Right atrium auricular region (tissue), 2 donors: ENCODE measurements around the gene MPPED1. TPM values are rescaled to one million over a fixed set of nuclear protein-coding genes. Genes with fewer than 3 reads are reported as not detected.

Experiments used
- DNase-seq: peaks from one replicate; pipeline ENCODE4 v3.0.0-alpha.2; 2019; ENCODE audit warnings: low spot score
- H3K27ac ChIP-seq, 2 donors: fragments of 200-600 bp; sonication (generic); 1 replicate in 1 of 2; 2 replicates in 1 of 2; pipeline ENCODE4 v1.5.1; 2016 to 2019
- H3K27me3 ChIP-seq, 2 donors: fragments of 200-600 bp; sonication (generic); one replicate each; pipeline versions ENCODE4 v1.5.1 to v1.6.0; 2017 to 2019
- H3K36me3 ChIP-seq: fragments of 200-600 bp; sonication (generic); one replicate; pipeline ENCODE4 v1.5.1; 2016
- H3K4me1 ChIP-seq, 2 donors: fragments of 200-600 bp; sonication (generic); one replicate each; pipeline versions ENCODE4 v1.5.1 to v1.6.0; 2017 to 2019
- H3K4me3 ChIP-seq, 2 donors: fragments of 200-600 bp; sonication (generic); 1 replicate in 1 of 2; 2 replicates in 1 of 2; pipeline ENCODE4 v1.5.1; 2017 to 2019; ENCODE audit warnings: mild to moderate bottlenecking in 1 of 2, moderate library complexity in 1 of 2
- H3K9me3 ChIP-seq, 2 donors: fragments of 200-600 bp; sonication (generic); one replicate each; pipeline ENCODE4 v1.5.1; 2019
- total RNA-seq, 2 donors: library from RNA; depleted of rRNA; stranded (reverse); fragments of >200 nt; gene quantifications; one replicate each; pipeline ENCODE4 v1.1.0, GENCODE V29; 2016
- TF ChIP-seq, protein P1 (sequence below), 2 donors: fragments of 200-600 bp; sonication (generic); IDR thresholded peaks; one replicate each; pipeline ENCODE4 v1.5.1; 2019; ENCODE audit warnings: antibody characterized with exemption in 2 of 2

MPPED1 gene
- total RNA-seq, 2 donors from 2014 or later: not detected

DNA sequence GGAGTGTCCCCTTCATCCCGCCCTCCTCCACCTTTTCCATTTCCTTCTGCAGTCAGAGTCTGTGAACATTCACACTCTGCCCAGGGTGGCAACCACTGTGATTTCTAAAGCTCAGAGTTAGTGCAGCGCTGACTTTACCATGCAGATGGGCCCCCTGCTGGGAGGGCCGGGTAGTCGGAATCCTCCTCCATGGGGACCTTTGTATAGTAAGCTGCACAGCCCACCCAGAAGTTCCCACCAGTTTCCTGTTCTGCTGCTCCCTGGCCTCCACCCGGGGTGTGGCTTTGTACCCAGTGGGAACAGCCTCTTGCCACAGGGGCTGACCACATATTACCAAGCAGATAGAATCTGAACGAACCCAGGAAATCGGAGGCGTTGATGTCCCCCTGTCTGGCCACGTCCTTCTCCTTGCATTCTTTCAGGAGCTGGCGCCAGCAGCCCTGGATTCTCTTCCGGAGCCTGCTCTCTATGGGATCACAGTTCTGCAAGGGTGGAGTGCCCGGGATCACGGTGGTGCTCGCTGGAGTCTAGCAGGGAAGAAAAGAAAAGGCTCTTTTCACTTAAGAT lies 125.3 kb downstream of the MPPED1 start:
- no peaks in the 10 kb centered on the region for H3K27me3 ChIP-seq
- TF ChIP-seq, protein P1, sequence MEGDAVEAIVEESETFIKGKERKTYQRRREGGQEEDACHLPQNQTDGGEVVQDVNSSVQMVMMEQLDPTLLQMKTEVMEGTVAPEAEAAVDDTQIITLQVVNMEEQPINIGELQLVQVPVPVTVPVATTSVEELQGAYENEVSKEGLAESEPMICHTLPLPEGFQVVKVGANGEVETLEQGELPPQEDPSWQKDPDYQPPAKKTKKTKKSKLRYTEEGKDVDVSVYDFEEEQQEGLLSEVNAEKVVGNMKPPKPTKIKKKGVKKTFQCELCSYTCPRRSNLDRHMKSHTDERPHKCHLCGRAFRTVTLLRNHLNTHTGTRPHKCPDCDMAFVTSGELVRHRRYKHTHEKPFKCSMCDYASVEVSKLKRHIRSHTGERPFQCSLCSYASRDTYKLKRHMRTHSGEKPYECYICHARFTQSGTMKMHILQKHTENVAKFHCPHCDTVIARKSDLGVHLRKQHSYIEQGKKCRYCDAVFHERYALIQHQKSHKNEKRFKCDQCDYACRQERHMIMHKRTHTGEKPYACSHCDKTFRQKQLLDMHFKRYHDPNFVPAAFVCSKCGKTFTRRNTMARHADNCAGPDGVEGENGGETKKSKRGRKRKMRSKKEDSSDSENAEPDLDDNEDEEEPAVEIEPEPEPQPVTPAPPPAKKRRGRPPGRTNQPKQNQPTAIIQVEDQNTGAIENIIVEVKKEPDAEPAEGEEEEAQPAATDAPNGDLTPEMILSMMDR (IDR thresholded peaks at IDR 0.05): no peak

DNA sequence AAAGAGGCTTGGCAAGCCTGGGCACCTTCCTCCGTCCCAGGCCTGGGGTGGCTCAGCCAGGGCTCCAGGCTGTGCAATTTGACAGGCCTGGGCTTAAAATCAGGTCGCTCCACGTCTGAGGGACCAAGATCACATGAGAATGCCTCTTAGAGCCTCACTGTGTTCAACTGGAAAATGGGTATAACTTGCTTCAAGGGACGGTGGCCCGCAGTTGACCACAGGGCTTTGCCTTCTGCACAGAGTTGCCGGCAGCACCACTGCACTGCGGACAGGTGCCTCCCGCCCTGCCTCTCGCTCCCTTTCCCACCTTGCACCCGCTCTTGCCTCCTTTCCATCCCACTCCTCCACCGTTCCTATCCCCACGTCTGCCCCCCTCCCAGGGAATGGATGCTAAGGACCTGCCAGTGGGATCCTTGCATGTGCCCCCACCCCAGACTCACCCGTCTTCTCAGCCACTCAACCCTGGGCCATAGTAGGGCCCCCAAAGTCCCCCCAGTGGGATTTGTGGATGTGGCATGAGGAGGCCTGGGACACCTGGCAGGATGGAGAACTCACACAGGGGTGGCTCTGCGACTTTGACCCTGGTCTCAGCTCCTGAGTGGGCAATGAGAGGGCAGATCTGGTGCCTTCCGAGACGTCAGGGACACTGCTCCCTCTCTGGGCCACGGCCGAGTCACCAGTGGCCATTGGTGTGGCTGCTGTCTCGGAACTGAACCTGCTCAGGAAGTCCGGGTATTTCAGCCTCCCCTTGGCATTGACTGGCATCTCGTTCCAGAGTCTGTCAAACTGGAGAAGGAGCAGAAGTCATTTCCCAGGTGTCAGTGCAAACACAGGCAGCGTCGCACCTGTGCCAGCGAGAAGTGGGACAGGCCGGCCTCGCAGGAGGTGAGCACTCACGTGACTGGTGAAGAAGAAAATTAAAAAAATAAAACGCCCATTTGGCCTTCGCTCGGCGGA lies 128.0 kb downstream of the MPPED1 start:
- no peaks in the 10 kb centered on the region for H3K36me3 ChIP-seq
- TF ChIP-seq, protein P1 (IDR thresholded peaks at IDR 0.05): no peak
- peaks cover 0 to 6% of the 10 kb centered on the region in 2 donors for H3K9me3 ChIP-seq
- no peak for DNase-seq
- no peak overlapping the region for H3K27ac ChIP-seq
- H3K4me3 ChIP-seq: no peak overlapping the region
- no peaks in the 10 kb centered on the region for H3K4me1 ChIP-seq
- H3K27me3 ChIP-seq: no peaks in the 10 kb centered on the region

More for the DNA sequence above, 125.3 kb downstream of the MPPED1 start:
- Histone ChIP-seq H3K4me1 (no peaks in the 10 kb centered on the region), H3K36me3 (no peaks in the 10 kb centered on the region), H3K9me3 (peaks cover 0 to 6% of the 10 kb centered on the region in 2 donors), H3K4me3 (no peak overlapping the region), H3K27ac (no peak overlapping the region)
- no peak for DNase-seq

DNA sequence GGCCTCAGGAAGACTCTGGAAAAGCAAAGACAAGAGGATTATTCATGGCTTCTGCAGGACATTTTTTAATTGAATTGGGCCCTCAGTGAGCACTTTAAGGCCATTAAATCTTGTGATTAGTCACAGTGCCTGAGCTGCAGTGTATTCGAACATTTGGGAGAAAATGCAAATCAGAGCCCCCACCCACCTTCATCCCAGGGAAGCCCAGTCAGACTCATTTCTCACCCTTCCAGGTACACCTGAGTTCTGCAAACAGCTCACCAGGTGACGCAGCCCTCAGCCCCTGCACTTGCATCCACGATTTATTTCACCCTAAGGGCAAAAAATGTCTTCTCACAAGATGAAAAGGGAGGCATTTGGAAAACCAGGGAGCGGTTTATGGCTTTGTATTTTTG lies 128.7 kb downstream of the MPPED1 start:
- no peak for DNase-seq
- TF ChIP-seq, protein P1 (IDR thresholded peaks at IDR 0.05): no peak

DNA sequence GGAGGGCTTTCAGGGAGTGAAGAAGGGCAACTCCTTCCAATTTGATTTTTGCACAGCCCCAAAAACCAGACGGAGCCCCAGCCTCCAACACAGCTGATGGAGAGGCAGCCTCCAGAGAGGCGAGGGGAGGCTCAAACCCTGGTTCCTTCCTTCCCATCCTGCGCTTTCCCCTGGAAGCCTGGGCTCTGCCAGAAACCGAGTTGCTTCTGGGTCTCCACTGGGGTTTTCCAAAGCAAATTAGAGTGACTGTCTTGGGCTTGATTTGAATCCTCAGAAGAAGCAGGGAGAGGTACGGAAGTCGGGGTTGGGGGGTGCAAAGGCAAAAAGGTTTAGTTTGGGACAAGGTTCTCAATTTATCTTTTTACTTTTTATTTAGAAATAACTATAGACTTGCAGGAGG lies 129.2 kb downstream of the MPPED1 start:
- TF ChIP-seq, protein P1 (IDR thresholded peaks at IDR 0.05): no peak
- Histone ChIP-seq H3K4me1 (no peaks in the 10 kb centered on the region), H3K36me3 (no peaks in the 10 kb centered on the region), H3K9me3 (peaks cover 0 to 6% of the 10 kb centered on the region in 2 donors), H3K27me3 (no peaks in the 10 kb centered on the region), H3K27ac (no peak overlapping the region), H3K4me3 (no peak overlapping the region)
- DNase-seq: no peak

More for the DNA sequence above, 128.7 kb downstream of the MPPED1 start:
- H3K4me3 ChIP-seq: no peak overlapping the region
- no peak overlapping the region for H3K27ac ChIP-seq
- no peaks in the 10 kb centered on the region for H3K36me3 ChIP-seq
- H3K9me3 ChIP-seq: peaks cover 0 to 6% of the 10 kb centered on the region in 2 donors
- H3K4me1 ChIP-seq: no peaks in the 10 kb centered on the region
- no peaks in the 10 kb centered on the region for H3K27me3 ChIP-seq

DNA sequence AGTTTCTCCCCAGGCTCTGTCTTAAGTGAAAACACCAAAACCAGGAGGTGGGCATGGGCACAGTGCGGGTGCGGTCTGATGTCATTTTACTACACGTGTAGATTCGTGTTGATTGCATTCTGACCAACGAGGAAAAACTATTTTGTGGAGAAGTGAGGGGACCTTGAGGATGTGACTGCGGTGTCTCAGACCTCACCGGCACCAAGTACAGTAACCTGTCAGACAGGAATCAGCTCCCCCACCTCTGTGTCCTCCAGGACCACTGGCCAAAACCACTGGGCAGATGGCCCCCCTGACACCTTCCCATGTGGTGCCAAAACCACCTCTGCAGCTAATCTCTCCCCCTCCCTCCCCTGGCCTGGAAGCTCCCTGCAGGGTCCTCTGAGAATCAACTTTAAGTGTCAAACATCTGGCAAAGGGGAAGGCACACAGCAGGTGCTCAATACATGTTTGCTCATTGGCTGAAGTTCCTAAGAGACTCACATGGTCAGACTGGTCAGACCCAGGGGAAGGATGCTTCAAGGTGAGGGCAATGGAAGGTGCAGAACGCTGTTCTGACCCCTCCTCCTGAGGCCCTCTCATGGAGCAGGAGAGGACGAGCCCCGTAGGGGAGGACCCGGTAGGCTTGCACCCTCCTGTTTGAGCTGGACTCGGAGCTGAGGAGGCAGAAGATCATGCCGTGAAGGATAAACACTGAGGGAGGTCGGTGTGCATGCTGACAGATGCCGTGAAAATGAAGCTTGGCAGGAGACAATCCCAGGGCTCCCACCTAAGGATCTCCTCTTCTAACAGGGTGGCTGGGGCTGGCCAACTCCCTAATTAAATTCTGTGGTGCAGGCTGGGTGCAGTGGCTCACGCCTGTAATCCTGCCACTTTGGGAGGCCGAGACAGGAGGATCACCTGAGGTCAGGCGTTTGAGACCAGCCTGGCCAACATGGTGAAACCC lies 129.9 kb downstream of the MPPED1 start:
- TF ChIP-seq, protein P1 (IDR thresholded peaks at IDR 0.05): no peak
- Histone ChIP-seq H3K36me3 (no peaks in the 10 kb centered on the region), H3K9me3 (peaks cover 0 to 4% of the 10 kb centered on the region in 2 donors), H3K4me1 (no peaks in the 10 kb centered on the region), H3K4me3 (no peak overlapping the region), H3K27ac (no peak overlapping the region), H3K27me3 (no peaks in the 10 kb centered on the region)
- no peak for DNase-seq
